Femur (tissue), 1 donor: ENCODE measurements around the gene KIF3B.
"Not testable (repeated sequence)": the region's sequence is repeated elsewhere in the genome, so short reads cannot be mapped to it uniquely, and the experiment has no call there.

Experiments
- DNase-seq: peaks from one replicate; pipeline ENCODE4 v3.0.0-alpha.2; 2017

Gene KIF3B

GRCh38 chr20:32357869-32358631 is 80.6 kb downstream of the KIF3B start, which contains the start of gene ASXL1:
ASXL1 (plus strand) TSS chr20:32358331; CDS start chr20:32358776, 445 bp downstream.
- peak; percentile 100 for DNase-seq

GRCh38 chr20:32358632-32358882 is 81.1 kb downstream of the KIF3B start:
- DNase-seq = no peak

GRCh38 chr20:32358883-32359632 is 81.6 kb downstream of the KIF3B start:
- DNase-seq = peak; percentile 87

- DNase-seq = no peak
Measured at GRCh38 chr20:32359633-32360332, 82.3 kb downstream of the KIF3B start.

GRCh38 chr20:32360333-32360634 is 82.8 kb downstream of the KIF3B start:
- DNase-seq = no peak

GRCh38 chr20:32362901-32363364 is 85.5 kb downstream of the KIF3B start:
- DNase-seq = no peak

- no peak for DNase-seq
Measured at GRCh38 chr20:32363492-32363891, 86.0 kb downstream of the KIF3B start.

GRCh38 chr20:32364554-32365208 is 87.2 kb downstream of the KIF3B start:
- no peak for DNase-seq

- no peak for DNase-seq
Measured at GRCh38 chr20:32365564-32365963, 88.1 kb downstream of the KIF3B start.

GRCh38 chr20:32366380-32366779 is 88.9 kb downstream of the KIF3B start:
- DNase-seq = no peak

GRCh38 chr20:32368323-32368722 is 90.9 kb downstream of the KIF3B start:
- DNase-seq = no peak

- DNase-seq = no peak
Measured at GRCh38 chr20:32368925-32369324, 91.5 kb downstream of the KIF3B start.

- no peak for DNase-seq
Measured at GRCh38 chr20:32370897-32371296, 93.4 kb downstream of the KIF3B start.

GRCh38 chr20:32378461-32378860 is 101.0 kb downstream of the KIF3B start:
- DNase-seq = no peak

- DNase-seq = not testable (repeated sequence)
Measured at GRCh38 chr20:32380037-32380436, 102.6 kb downstream of the KIF3B start.

GRCh38 chr20:32380745-32381144 is 103.3 kb downstream of the KIF3B start:
- DNase-seq = no peak

- DNase-seq = no peak
Measured at GRCh38 chr20:32382102-32382950, 104.9 kb downstream of the KIF3B start.

- not testable (repeated sequence) for DNase-seq
Measured at GRCh38 chr20:32383441-32383840, 106.0 kb downstream of the KIF3B start.
